Kidney epithelial cell (primary cell): ENCODE data around the gene BIRC7. TPM values are rescaled to one million over a fixed set of nuclear protein-coding genes. Genes with fewer than 3 reads are reported as not detected.

Source experiments
- DNase-seq: peaks from one replicate; pipeline ENCODE4 v3.0.0-alpha.2; 2010; ENCODE audit warnings: low read depth
- H3K27me3 ChIP-seq: 2 replicates; pipeline ENCODE4 v1.6.0; 2011; ENCODE audit warnings: low read length; ENCODE audit not compliant: control insufficient read depth, insufficient read depth
- H3K36me3 ChIP-seq: 2 replicates; pipeline ENCODE4 v1.5.1; 2011; ENCODE audit warnings: low read length; ENCODE audit not compliant: control insufficient read depth, insufficient read depth
- H3K4me3 ChIP-seq: 2 replicates; pipeline ENCODE4 v1.5.1; 2011; ENCODE audit warnings: low read depth, mild to moderate bottlenecking, control low read depth, low read length
- total RNA-seq: library from RNA; depleted of rRNA; stranded (reverse); fragments of >200 nt; gene quantifications from 2 replicates; pipeline ENCODE4 v1.2.3, GENCODE V29; 2015
- TF ChIP-seq, protein P1 (sequence below): IDR thresholded peaks from 2 replicates; pipeline ENCODE4 v1.5.1; 2011; ENCODE audit warnings: mild to moderate bottlenecking, moderate library complexity, low read length, control low read depth, inconsistent platforms; ENCODE audit not compliant: insufficient read depth, poor library complexity, severe bottlenecking

Gene BIRC7
- total RNA-seq, 1 donor from 2014 or later: 12.8 TPM

DNA sequence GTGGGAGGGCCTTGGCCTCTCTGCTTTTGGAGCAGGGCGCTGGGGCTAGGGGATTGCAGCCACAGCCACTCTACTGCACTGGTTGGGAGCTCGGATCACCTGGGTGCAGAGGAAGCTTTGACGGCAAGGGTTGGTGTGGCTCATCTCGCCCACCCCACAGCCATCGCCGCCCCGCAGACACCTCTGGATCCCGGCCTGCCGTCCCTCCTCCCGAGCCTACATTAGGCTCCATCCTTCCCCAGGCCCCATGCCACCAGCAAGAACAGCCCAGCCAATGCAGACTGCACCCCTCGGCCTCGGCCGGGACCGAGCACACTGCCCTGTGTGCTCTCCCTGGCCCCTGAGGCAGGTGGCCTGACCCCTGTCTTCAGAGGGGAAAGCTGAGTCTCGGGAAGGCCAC, 24.8 kb downstream of the BIRC7 start:
- TF ChIP-seq, protein P1, sequence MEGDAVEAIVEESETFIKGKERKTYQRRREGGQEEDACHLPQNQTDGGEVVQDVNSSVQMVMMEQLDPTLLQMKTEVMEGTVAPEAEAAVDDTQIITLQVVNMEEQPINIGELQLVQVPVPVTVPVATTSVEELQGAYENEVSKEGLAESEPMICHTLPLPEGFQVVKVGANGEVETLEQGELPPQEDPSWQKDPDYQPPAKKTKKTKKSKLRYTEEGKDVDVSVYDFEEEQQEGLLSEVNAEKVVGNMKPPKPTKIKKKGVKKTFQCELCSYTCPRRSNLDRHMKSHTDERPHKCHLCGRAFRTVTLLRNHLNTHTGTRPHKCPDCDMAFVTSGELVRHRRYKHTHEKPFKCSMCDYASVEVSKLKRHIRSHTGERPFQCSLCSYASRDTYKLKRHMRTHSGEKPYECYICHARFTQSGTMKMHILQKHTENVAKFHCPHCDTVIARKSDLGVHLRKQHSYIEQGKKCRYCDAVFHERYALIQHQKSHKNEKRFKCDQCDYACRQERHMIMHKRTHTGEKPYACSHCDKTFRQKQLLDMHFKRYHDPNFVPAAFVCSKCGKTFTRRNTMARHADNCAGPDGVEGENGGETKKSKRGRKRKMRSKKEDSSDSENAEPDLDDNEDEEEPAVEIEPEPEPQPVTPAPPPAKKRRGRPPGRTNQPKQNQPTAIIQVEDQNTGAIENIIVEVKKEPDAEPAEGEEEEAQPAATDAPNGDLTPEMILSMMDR: no peak
- no peak for DNase-seq
- Histone ChIP-seq H3K27me3 (peaks cover 46% of the 10 kb centered on the region), H3K36me3 (no peaks in the 10 kb centered on the region), H3K4me3 (no peak overlapping the region)

DNA sequence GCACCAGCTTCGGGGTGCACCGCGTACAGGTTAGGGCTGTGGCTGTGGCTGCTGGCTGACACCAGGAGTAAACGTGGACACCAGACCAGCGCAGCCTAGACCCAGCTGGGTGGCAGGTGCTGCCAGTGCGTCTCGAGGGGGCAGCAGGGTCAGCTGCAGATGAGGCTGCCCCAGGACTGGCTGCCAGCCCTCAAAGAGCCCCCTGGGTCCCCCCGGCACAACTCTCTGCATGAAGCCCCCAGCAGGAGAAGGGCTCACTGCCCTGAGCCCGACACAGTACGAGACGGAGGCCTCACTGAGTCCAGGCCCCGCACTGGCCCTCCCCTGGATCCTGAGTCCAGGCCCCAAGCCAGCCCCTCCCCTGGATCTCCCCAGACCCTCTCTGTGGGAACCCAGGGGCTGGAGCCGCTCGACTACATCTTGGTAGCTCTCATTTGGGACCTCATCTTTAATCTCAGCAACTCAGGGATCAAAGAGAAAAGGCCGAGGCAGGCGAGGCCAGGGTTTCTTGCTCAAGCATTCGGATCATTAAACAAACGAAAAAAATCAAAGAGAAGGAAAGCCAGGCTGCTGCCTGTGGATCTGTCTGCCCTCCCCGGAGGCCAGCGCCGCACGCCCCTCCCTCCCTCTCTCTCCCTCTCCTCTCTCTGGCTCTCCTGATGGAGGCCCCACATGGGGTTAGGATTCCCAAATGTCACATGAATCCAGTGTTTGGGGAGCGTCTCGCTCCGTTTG, 25.5 kb downstream of the BIRC7 start:
- TF ChIP-seq, protein P1: no peak
- peaks cover 42% of the 10 kb centered on the region for H3K27me3 ChIP-seq
- H3K4me3 ChIP-seq: no peak overlapping the region
- no peak for DNase-seq
- no peaks in the 10 kb centered on the region for H3K36me3 ChIP-seq

DNA sequence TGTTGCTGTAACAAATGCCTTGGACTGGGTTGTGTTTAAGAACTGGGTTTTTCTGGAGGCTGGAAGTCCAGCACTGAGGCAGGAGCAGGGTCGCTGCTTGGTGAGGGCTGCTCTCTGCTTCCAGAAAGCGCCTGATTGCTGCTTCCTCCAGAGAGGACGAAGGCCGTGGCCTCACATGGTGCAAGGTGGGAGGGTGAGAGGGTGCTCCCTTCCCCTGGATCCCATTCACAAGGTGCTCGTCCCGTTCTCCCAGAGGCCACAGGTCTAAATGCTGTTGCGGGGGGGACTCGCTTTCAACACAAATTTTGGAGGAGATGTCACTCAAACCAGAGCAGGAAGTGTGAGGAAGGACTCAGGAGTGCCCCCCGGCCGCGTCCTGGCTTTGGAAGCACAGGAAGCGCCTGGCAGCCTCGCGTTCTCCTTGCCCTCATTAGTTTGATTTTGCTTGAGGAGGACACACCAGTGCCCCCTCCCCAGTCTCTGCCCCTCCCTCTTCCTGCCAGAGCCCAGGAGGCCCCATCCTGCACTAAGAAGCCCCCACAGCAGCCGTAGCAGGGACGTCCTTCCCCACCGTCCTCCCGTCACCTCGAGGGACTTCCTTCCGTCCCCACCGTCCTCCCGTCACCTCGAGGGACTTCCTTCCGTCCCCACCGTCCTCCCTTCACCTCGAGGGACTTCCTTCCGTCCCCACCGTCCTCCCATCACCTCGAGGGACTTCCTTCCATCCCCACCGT, 26.3 kb downstream of the BIRC7 start:
- Histone ChIP-seq H3K27me3 (peaks cover 35% of the 10 kb centered on the region), H3K36me3 (no peaks in the 10 kb centered on the region), H3K4me3 (no peak overlapping the region)
- TF ChIP-seq, protein P1: no peak
- no peak for DNase-seq

DNA sequence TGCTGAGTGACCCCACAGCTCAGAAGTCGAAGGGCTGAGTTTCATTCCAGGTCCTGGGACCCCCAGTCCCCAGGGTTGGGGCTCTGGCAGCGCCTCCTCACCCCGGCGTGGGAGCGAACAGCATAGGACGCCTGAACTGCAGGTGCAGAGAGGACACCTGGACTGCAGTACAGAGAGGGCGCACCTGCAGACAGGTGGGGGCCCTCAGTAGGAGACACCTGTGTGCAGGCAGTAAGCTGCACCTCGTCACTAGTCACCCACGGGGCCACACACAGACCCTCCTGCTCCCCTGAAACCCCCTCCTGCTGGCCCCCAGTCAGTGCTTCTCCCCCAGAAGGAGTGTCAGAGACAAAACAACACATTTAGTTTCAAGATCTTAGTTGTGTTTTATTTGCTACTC, 27.1 kb downstream of the BIRC7 start:
- no peaks in the 10 kb centered on the region for H3K36me3 ChIP-seq
- H3K27me3 ChIP-seq: peaks cover 35% of the 10 kb centered on the region
- DNase-seq: no peak
- TF ChIP-seq, protein P1: no peak
- no peak overlapping the region for H3K4me3 ChIP-seq

DNA sequence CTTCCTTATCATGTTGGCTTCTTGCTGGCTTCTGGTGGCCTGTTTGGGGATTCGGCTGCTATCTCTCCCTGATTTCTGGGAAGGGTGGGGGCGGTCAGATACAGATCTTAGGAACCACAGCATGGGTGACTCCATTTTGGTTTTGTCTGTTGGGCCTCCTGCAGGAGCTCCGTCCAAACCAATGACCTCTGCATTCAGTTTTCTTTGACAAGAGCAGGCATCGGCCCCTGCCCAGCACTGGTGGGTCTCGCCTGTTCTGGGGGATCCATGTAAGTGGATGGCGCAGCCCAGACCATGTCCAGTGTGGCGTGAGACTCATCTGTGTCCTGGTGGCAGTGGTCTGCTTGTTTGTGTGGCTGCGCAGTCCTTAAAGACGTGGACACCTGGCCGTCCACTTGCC, 28.3 kb downstream of the BIRC7 start:
- TF ChIP-seq, protein P1: no peak
- H3K4me3 ChIP-seq: no peak overlapping the region
- peaks cover 32% of the 10 kb centered on the region for H3K27me3 ChIP-seq
- H3K36me3 ChIP-seq: no peaks in the 10 kb centered on the region
- no peak for DNase-seq
